Fibroblast of peridontal ligament (primary cell): ENCODE data around the gene MINAR2.

Experiments
- DNase-seq: peaks from one replicate; pipeline ENCODE4 v3.0.0-alpha.2; 2010; ENCODE audit errors: extremely low read depth

Gene MINAR2

GRCh38 chr5:129771058-129771838 is 23.4 kb downstream of the MINAR2 start:
- DNase-seq: peak; percentile 72

- no peak for DNase-seq
These were observed 25.5 kb downstream of the MINAR2 start for GRCh38 chr5:129773376-129773775.

GRCh38 chr5:129781594-129781993 is 33.7 kb downstream of the MINAR2 start:
- DNase-seq: no peak

GRCh38 chr5:129803403-129803802 is 55.5 kb downstream of the MINAR2 start:
- DNase-seq: no peak

- no peak for DNase-seq
These were observed 56.8 kb downstream of the MINAR2 start for GRCh38 chr5:129804705-129805104.

GRCh38 chr5:129807162-129807814 is 59.4 kb downstream of the MINAR2 start:
- no peak for DNase-seq
